Left colon (tissue), 2 donors: ENCODE data around the gene SLMAP. TPM values are rescaled to one million over a fixed set of nuclear protein-coding genes. Genes with fewer than 3 reads are reported as not detected.

Experiments
- ATAC-seq: fragments of 200-7000 bp; cut with Tn5 transposase; one replicate; pipeline ENCODE4 v1.9.1; 2020; ENCODE audit warnings: mild to moderate bottlenecking, moderate library complexity
- DNase-seq, 2 donors: peaks; one replicate each; pipeline ENCODE4 v3.0.0-alpha.2; 2020
- intact Hi-C, 2 donors: fragments of 100-400 bp; cut with DNase I in 1 of 2; cut with micrococcal nuclease in 1 of 2; formaldehyde crosslinking; loops; one replicate each; pipeline versions ENCODE4 v1.11.2 to v1.14.0; 2022; cut with DNase I, micrococcal nuclease
- total RNA-seq, 2 donors: library from RNA; stranded (reverse); fragmentation: NEBNext Ultra II Directional; extraction: Animal tissue kit (Norgen Biotek cat#: 25700); gene quantifications; one replicate each; pipeline ENCODE4 v1.2.1, GENCODE V29; 2021
- donor health status: DM: no; HTN: no; CAD: no.
- donor health status: DM: yes; HTN: yes; CAD: no.

The SLMAP gene
- total RNA-seq, 2 donors from 2014 or later = 75.7 to 114 TPM

- ATAC-seq = no peak
- intact Hi-C loops = no loop called here
- no peak for DNase-seq
Observed at GRCh38 chr3:57966829-57967228, 210.7 kb downstream of the SLMAP start.

GRCh38 chr3:57967590-57967989 lies 211.5 kb downstream of the SLMAP start:
- DNase-seq (peak; percentile 71 to 78), ATAC-seq (peak; percentile 40)
- intact Hi-C loops = no loop called here

GRCh38 chr3:57968501-57968900 lies 212.4 kb downstream of the SLMAP start:
- intact Hi-C loops = no loop called here
- no peak for ATAC-seq
- no peak for DNase-seq

GRCh38 chr3:57971975-57972374 lies 215.9 kb downstream of the SLMAP start:
- peak; percentile 78 for ATAC-seq
- peak; percentile 97 to 98 for DNase-seq
- intact Hi-C loops = no loop called here

GRCh38 chr3:57972531-57973111 lies 216.5 kb downstream of the SLMAP start:
- intact Hi-C loops = no loop called here
- ATAC-seq (peak; percentile 71), DNase-seq (peak; percentile 82 to 93)

DNA sequence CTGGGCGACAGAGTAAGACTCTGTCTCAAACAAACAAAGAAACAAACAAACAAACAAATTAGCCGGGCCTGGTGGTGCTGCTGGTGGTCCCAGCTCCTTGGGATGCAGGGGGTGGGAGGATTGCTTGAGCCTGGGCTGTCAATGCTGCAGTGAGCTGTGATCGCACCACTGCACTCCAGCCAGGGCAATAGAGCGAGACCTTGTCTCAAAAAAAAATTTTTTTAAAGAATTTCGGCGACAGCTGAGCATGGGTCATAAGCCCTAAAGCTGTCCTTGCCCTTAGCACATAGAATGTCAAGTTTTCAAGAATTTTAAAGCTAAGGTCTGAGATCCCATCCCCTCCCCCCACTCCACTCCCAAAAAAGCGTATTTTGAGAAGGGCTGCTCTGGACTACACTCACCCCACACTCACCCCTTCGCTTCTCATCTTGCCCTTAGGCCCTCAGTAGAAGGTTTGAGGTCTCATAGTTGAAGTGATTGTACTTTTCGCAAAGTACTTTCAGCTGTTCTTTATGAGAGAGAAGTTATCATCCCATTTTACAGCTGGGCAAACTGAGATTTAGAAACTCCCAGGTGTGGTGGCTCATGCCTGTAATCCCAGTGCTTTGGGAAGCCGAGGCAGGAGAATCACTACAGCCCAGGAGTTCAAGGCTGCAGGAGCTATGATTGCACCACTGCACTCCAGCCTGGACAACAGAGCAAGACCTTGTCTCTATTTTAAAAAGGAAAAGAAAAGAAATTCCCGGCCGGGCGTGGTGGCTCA lies 217.8 kb downstream of the SLMAP start:
- intact Hi-C loops = no loop called here
- no peak for ATAC-seq
- no peak for DNase-seq

- intact Hi-C loops = no loop called here
- peak; percentile 13 for ATAC-seq
- no peak for DNase-seq
Observed at GRCh38 chr3:57974796-57975388, 218.8 kb downstream of the SLMAP start.

- DNase-seq (peak; percentile 62 to 86), ATAC-seq (peak; percentile 72)
- intact Hi-C loops = no loop called here
Observed at GRCh38 chr3:57977818-57978235, 221.7 kb downstream of the SLMAP start.

- peak; percentile 66 for ATAC-seq
- DNase-seq = peak; percentile 65 to 73
- intact Hi-C loops = no loop called here
Observed at GRCh38 chr3:57978316-57978715, 222.2 kb downstream of the SLMAP start.

Other genes starting within 250 kb of the SLMAP start
- under 1 TPM; 0.09 to 0.17 TPM for gene DNAH12, start 212.0 kb upstream of the SLMAP start, total RNA-seq
- 10 to 100 TPM; 19.8 to 24.6 TPM for gene PDE12, start 200.0 kb upstream of the SLMAP start, total RNA-seq
- gene ARF4, start 159.0 kb upstream of the SLMAP start, total RNA-seq = 100 to 1,000 TPM; 148 to 159 TPM
- gene DENND6A, start 63.2 kb upstream of the SLMAP start, total RNA-seq = 10 to 100 TPM; 15.4 to 16.0 TPM